Stomach smooth muscle (tissue), 2 donors: ENCODE results near the gene M1AP.

Experiments
- H3K27ac ChIP-seq: one replicate; pipeline ENCODE4 v1.7.0; 2013; ENCODE audit warnings: mild to moderate bottlenecking, low read length, inconsistent platforms
- H3K27me3 ChIP-seq, 2 donors: one replicate each; pipeline ENCODE4 v1.7.0; 2013; ENCODE audit warnings: low read length in 2 of 2; ENCODE audit not compliant: insufficient read depth in 2 of 2, control insufficient read depth in 1 of 2
- H3K36me3 ChIP-seq, 2 donors: one replicate each; pipeline ENCODE4 v1.7.0; 2013; ENCODE audit warnings: low read length in 2 of 2; ENCODE audit not compliant: control insufficient read depth in 2 of 2, insufficient read depth in 2 of 2
- H3K4me1 ChIP-seq: one replicate; pipeline ENCODE4 v1.7.0; 2013; ENCODE audit warnings: low read length; ENCODE audit not compliant: control insufficient read depth, insufficient read depth
- H3K4me3 ChIP-seq, 2 donors: one replicate each; pipeline ENCODE4 v1.7.0; 2013; ENCODE audit warnings: low read length in 2 of 2
- H3K9ac ChIP-seq, 2 donors: one replicate each; pipeline ENCODE4 v1.7.0; 2013; ENCODE audit warnings: low read length in 2 of 2, mild to moderate bottlenecking in 1 of 2
- H3K9me3 ChIP-seq, 2 donors: one replicate each; pipeline ENCODE4 v1.7.0; 2013; ENCODE audit warnings: low read length in 2 of 2; ENCODE audit not compliant: control insufficient read depth in 2 of 2
- donor health status: healthy.
- donor health status: Pancreatic carcinoma.

Gene M1AP

GRCh38 chr2:74625658-74626425, 22.3 kb downstream of the M1AP start:
- no peaks in the 10 kb centered on the region for H3K36me3 ChIP-seq
- H3K4me3 ChIP-seq, result no peak overlapping the region
- H3K9ac ChIP-seq, result no peak overlapping the region

GRCh38 chr2:74620671-74621070, 27.5 kb downstream of the M1AP start:
- H3K9ac ChIP-seq, result no peak overlapping the region
- no peaks in the 10 kb centered on the region for H3K4me1 ChIP-seq
- H3K27ac ChIP-seq, result no peak overlapping the region
- no peaks in the 10 kb centered on the region for H3K36me3 ChIP-seq
- H3K9me3 ChIP-seq, result no peaks in the 10 kb centered on the region
- peaks cover 0 to 3% of the 10 kb centered on the region in 2 donors for H3K27me3 ChIP-seq
- no peak overlapping the region for H3K4me3 ChIP-seq

More at GRCh38 chr2:74625658-74626425, 22.3 kb downstream of the M1AP start:
- no peaks in the 10 kb centered on the region for H3K9me3 ChIP-seq
- no peak overlapping the region for H3K27ac ChIP-seq
- H3K4me1 ChIP-seq, result no peaks in the 10 kb centered on the region
- no peaks in the 10 kb centered on the region for H3K27me3 ChIP-seq

GRCh38 chr2:74619651-74620297, 28.4 kb downstream of the M1AP start:
- Histone ChIP-seq H3K9ac (no peak overlapping the region), H3K9me3 (no peaks in the 10 kb centered on the region), H3K4me1 (no peaks in the 10 kb centered on the region)

GRCh38 chr2:74618410-74619083, 29.6 kb downstream of the M1AP start:
- H3K9ac ChIP-seq, result no peak overlapping the region
- H3K27ac ChIP-seq, result no peak overlapping the region
- H3K36me3 ChIP-seq, result no peaks in the 10 kb centered on the region
- no peaks in the 10 kb centered on the region for H3K9me3 ChIP-seq
- H3K4me1 ChIP-seq, result no peaks in the 10 kb centered on the region
- no peak overlapping the region for H3K4me3 ChIP-seq
- peaks cover 3 to 5% of the 10 kb centered on the region in 2 donors for H3K27me3 ChIP-seq

More at GRCh38 chr2:74619651-74620297, 28.4 kb downstream of the M1AP start:
- H3K36me3 ChIP-seq, result no peaks in the 10 kb centered on the region
- H3K4me3 ChIP-seq, result no peak overlapping the region
- H3K27me3 ChIP-seq, result peaks cover 0 to 3% of the 10 kb centered on the region in 2 donors
- no peak overlapping the region for H3K27ac ChIP-seq

- Histone ChIP-seq H3K9ac (no peak overlapping the region), H3K36me3 (no peaks in the 10 kb centered on the region), H3K4me3 (no peak overlapping the region), H3K27ac (no peak overlapping the region), H3K4me1 (no peaks in the 10 kb centered on the region), H3K27me3 (peaks cover 3 to 5% of the 10 kb centered on the region in 2 donors), H3K9me3 (no peaks in the 10 kb centered on the region)
Measured at GRCh38 chr2:74617122-74617521, 31.0 kb downstream of the M1AP start.

GRCh38 chr2:74606927-74607326, 41.2 kb downstream of the M1AP start:
- no peaks in the 10 kb centered on the region for H3K9me3 ChIP-seq
- no peak overlapping the region for H3K27ac ChIP-seq
- H3K36me3 ChIP-seq, result no peaks in the 10 kb centered on the region
- H3K4me1 ChIP-seq, result no peaks in the 10 kb centered on the region
- H3K4me3 ChIP-seq, result no peak overlapping the region
- no peak overlapping the region for H3K9ac ChIP-seq
- H3K27me3 ChIP-seq, result peaks cover 4 to 9% of the 10 kb centered on the region in 2 donors

GRCh38 chr2:74603282-74604000, 44.7 kb downstream of the M1AP start:
- Histone ChIP-seq H3K9ac (no peak overlapping the region), H3K9me3 (no peaks in the 10 kb centered on the region), H3K36me3 (no peaks in the 10 kb centered on the region), H3K27me3 (peaks cover 4 to 9% of the 10 kb centered on the region in 2 donors), H3K4me3 (no peak overlapping the region), H3K4me1 (no peaks in the 10 kb centered on the region), H3K27ac (no peak overlapping the region)

GRCh38 chr2:74602586-74603281, 45.4 kb downstream of the M1AP start:
- Histone ChIP-seq H3K4me1 (no peaks in the 10 kb centered on the region), H3K4me3 (no peak overlapping the region), H3K36me3 (no peaks in the 10 kb centered on the region), H3K27ac (no peak overlapping the region), H3K27me3 (peaks cover 4 to 9% of the 10 kb centered on the region in 2 donors), H3K9me3 (no peaks in the 10 kb centered on the region), H3K9ac (no peak overlapping the region)

- H3K4me1 ChIP-seq, result no peaks in the 10 kb centered on the region
- H3K9ac ChIP-seq, result no peak overlapping the region
- H3K27ac ChIP-seq, result no peak overlapping the region
- H3K27me3 ChIP-seq, result peaks cover 4 to 7% of the 10 kb centered on the region in 2 donors
- no peaks in the 10 kb centered on the region for H3K9me3 ChIP-seq
- H3K4me3 ChIP-seq, result no peak overlapping the region
- no peaks in the 10 kb centered on the region for H3K36me3 ChIP-seq
Measured at GRCh38 chr2:74599676-74600075, 48.5 kb downstream of the M1AP start.

GRCh38 chr2:74597410-74597809, 50.7 kb downstream of the M1AP start:
- Histone ChIP-seq H3K9me3 (no peaks in the 10 kb centered on the region), H3K4me3 (no peak overlapping the region), H3K27ac (no peak overlapping the region), H3K9ac (no peak overlapping the region), H3K36me3 (no peaks in the 10 kb centered on the region), H3K4me1 (no peaks in the 10 kb centered on the region), H3K27me3 (peaks cover 4 to 7% of the 10 kb centered on the region in 2 donors)
